Measurements from ENCODE around the gene PSG1.
"Not testable (repeated sequence)": the region's sequence is repeated elsewhere in the genome, so short reads cannot be mapped to it uniquely, and the experiment has no call there.

Gene PSG1

GRCh38 chr19:42898656-42899055 lies 19.1 kb upstream of the PSG1 start:
- not testable (repeated sequence) for H2BK15ac ChIP-seq (replicated peaks; ENCODE audit: low read depth); H2BK120ac ChIP-seq (ENCODE audit: low read depth, low read length); DNase-seq; H3K27me3 ChIP-seq (ENCODE audit: insufficient read depth, low read length, poor library complexity); H2BK5ac ChIP-seq (ENCODE audit: low read length); H3K4me1 ChIP-seq (ENCODE audit: control insufficient read depth, low read depth, low read length); H3K18ac ChIP-seq (ENCODE audit: low read length); H3K4me3 ChIP-seq (ENCODE audit: low read length); H3K4me2 ChIP-seq (ENCODE audit: low read length); H4K8ac ChIP-seq (ENCODE audit: low read depth, low read length); H2AK5ac ChIP-seq (ENCODE audit: low read length); H3K23ac ChIP-seq (ENCODE audit: low read length); H4K5ac ChIP-seq (ENCODE audit: low read length); H3K56ac ChIP-seq (ENCODE audit: low read length); H3K27ac ChIP-seq (ENCODE audit: low read depth, low read length); H3K9ac ChIP-seq (ENCODE audit: low read length); H3K4ac ChIP-seq (ENCODE audit: low read depth, low read length); H3K79me1 ChIP-seq (ENCODE audit: low read length); H3K79me2 ChIP-seq (ENCODE audit: control insufficient read depth, insufficient read depth, low read length); H3K36me3 ChIP-seq (ENCODE audit: control insufficient read depth, insufficient read depth, low read length)
- WGBS (ENCODE audit: extremely low coverage, insufficient coverage, low lambda C conversion rate): no CpG with 5 or more reads among the region's 1 CpG

- not testable (repeated sequence) for DNase-seq; H4K5ac ChIP-seq (ENCODE audit: low read length); H2AK5ac ChIP-seq (ENCODE audit: low read length); H3K23ac ChIP-seq (ENCODE audit: low read length); H2BK15ac ChIP-seq (replicated peaks; ENCODE audit: low read depth); H3K56ac ChIP-seq (ENCODE audit: low read length); H3K18ac ChIP-seq (ENCODE audit: low read length); H3K79me1 ChIP-seq (ENCODE audit: low read length); H2BK5ac ChIP-seq (ENCODE audit: low read length); H3K4me3 ChIP-seq (ENCODE audit: low read length); H3K4ac ChIP-seq (ENCODE audit: low read depth, low read length); H3K79me2 ChIP-seq (ENCODE audit: control insufficient read depth, insufficient read depth, low read length); H4K8ac ChIP-seq (ENCODE audit: low read depth, low read length); H3K4me2 ChIP-seq (ENCODE audit: low read length); H3K27me3 ChIP-seq (ENCODE audit: insufficient read depth, low read length, poor library complexity); H3K27ac ChIP-seq (ENCODE audit: low read depth, low read length); H2BK120ac ChIP-seq (ENCODE audit: low read depth, low read length); H3K36me3 ChIP-seq (ENCODE audit: control insufficient read depth, insufficient read depth, low read length); H3K4me1 ChIP-seq (ENCODE audit: control insufficient read depth, low read depth, low read length); H3K9ac ChIP-seq (ENCODE audit: low read length)
- no CpG with 5 or more reads among the region's 1 CpG for WGBS (ENCODE audit: extremely low coverage, insufficient coverage, low lambda C conversion rate)
Measured at GRCh38 chr19:42897729-42898128, 18.2 kb upstream of the PSG1 start.

GRCh38 chr19:42890446-42890845 lies 10.9 kb upstream of the PSG1 start:
- H3K23ac ChIP-seq (ENCODE audit: low read length); H3K27me3 ChIP-seq (ENCODE audit: insufficient read depth, low read length, poor library complexity); H2BK120ac ChIP-seq (ENCODE audit: low read depth, low read length); H3K79me1 ChIP-seq (ENCODE audit: low read length); H2BK5ac ChIP-seq (ENCODE audit: low read length); H4K5ac ChIP-seq (ENCODE audit: low read length); H2AK5ac ChIP-seq (ENCODE audit: low read length); H3K4me2 ChIP-seq (ENCODE audit: low read length); H4K8ac ChIP-seq (ENCODE audit: low read depth, low read length); DNase-seq; H2BK15ac ChIP-seq (replicated peaks; ENCODE audit: low read depth); H3K9ac ChIP-seq (ENCODE audit: low read length); H3K27ac ChIP-seq (ENCODE audit: low read depth, low read length); H3K18ac ChIP-seq (ENCODE audit: low read length); H3K36me3 ChIP-seq (ENCODE audit: control insufficient read depth, insufficient read depth, low read length); H3K4ac ChIP-seq (ENCODE audit: low read depth, low read length); H3K56ac ChIP-seq (ENCODE audit: low read length); H3K4me1 ChIP-seq (ENCODE audit: control insufficient read depth, low read depth, low read length); H3K4me3 ChIP-seq (ENCODE audit: low read length); H3K79me2 ChIP-seq (ENCODE audit: control insufficient read depth, insufficient read depth, low read length): not testable (repeated sequence)
- no CpG with 5 or more reads among the region's 7 CpGs for WGBS (ENCODE audit: extremely low coverage, insufficient coverage, low lambda C conversion rate)

GRCh38 chr19:42887876-42888445 lies 8.4 kb upstream of the PSG1 start:
- H2BK120ac ChIP-seq (ENCODE audit: low read depth, low read length); H3K27me3 ChIP-seq (ENCODE audit: insufficient read depth, low read length, poor library complexity); H3K27ac ChIP-seq (ENCODE audit: low read depth, low read length); DNase-seq; H3K4ac ChIP-seq (ENCODE audit: low read depth, low read length); H3K9ac ChIP-seq (ENCODE audit: low read length); H2BK5ac ChIP-seq (ENCODE audit: low read length); H2BK15ac ChIP-seq (replicated peaks; ENCODE audit: low read depth); H3K18ac ChIP-seq (ENCODE audit: low read length); H3K4me1 ChIP-seq (ENCODE audit: control insufficient read depth, low read depth, low read length); H3K4me3 ChIP-seq (ENCODE audit: low read length); H4K5ac ChIP-seq (ENCODE audit: low read length); H3K79me1 ChIP-seq (ENCODE audit: low read length); H3K56ac ChIP-seq (ENCODE audit: low read length); H3K79me2 ChIP-seq (ENCODE audit: control insufficient read depth, insufficient read depth, low read length); H2AK5ac ChIP-seq (ENCODE audit: low read length); H3K36me3 ChIP-seq (ENCODE audit: control insufficient read depth, insufficient read depth, low read length); H3K23ac ChIP-seq (ENCODE audit: low read length); H4K8ac ChIP-seq (ENCODE audit: low read depth, low read length); H3K4me2 ChIP-seq (ENCODE audit: low read length): not testable (repeated sequence)

- H3K4me2 ChIP-seq (ENCODE audit: low read length); H3K4ac ChIP-seq (ENCODE audit: low read depth, low read length); H3K36me3 ChIP-seq (ENCODE audit: control insufficient read depth, insufficient read depth, low read length); H4K8ac ChIP-seq (ENCODE audit: low read depth, low read length); H3K79me1 ChIP-seq (ENCODE audit: low read length); H2BK15ac ChIP-seq (replicated peaks; ENCODE audit: low read depth); DNase-seq; H2BK120ac ChIP-seq (ENCODE audit: low read depth, low read length); H4K5ac ChIP-seq (ENCODE audit: low read length); H3K4me3 ChIP-seq (ENCODE audit: low read length); H2AK5ac ChIP-seq (ENCODE audit: low read length); H3K18ac ChIP-seq (ENCODE audit: low read length); H3K27ac ChIP-seq (ENCODE audit: low read depth, low read length); H3K56ac ChIP-seq (ENCODE audit: low read length); H3K4me1 ChIP-seq (ENCODE audit: control insufficient read depth, low read depth, low read length); H3K27me3 ChIP-seq (ENCODE audit: insufficient read depth, low read length, poor library complexity); H3K9ac ChIP-seq (ENCODE audit: low read length); H3K23ac ChIP-seq (ENCODE audit: low read length); H3K79me2 ChIP-seq (ENCODE audit: control insufficient read depth, insufficient read depth, low read length); H2BK5ac ChIP-seq (ENCODE audit: low read length): not testable (repeated sequence)
- no CpG with 5 or more reads among the region's 2 CpGs for WGBS (ENCODE audit: extremely low coverage, insufficient coverage, low lambda C conversion rate)
Measured at GRCh38 chr19:42882730-42883129, 3.2 kb upstream of the PSG1 start.

GRCh38 chr19:42882010-42882409 lies 2.5 kb upstream of the PSG1 start:
- not testable (repeated sequence) for H3K79me2 ChIP-seq (ENCODE audit: control insufficient read depth, insufficient read depth, low read length); H3K18ac ChIP-seq (ENCODE audit: low read length); H3K36me3 ChIP-seq (ENCODE audit: control insufficient read depth, insufficient read depth, low read length); H2AK5ac ChIP-seq (ENCODE audit: low read length); H3K4me2 ChIP-seq (ENCODE audit: low read length); H3K4me3 ChIP-seq (ENCODE audit: low read length); H4K8ac ChIP-seq (ENCODE audit: low read depth, low read length); H3K4ac ChIP-seq (ENCODE audit: low read depth, low read length); H2BK5ac ChIP-seq (ENCODE audit: low read length); H3K23ac ChIP-seq (ENCODE audit: low read length); H3K27me3 ChIP-seq (ENCODE audit: insufficient read depth, low read length, poor library complexity); H4K5ac ChIP-seq (ENCODE audit: low read length); H2BK15ac ChIP-seq (replicated peaks; ENCODE audit: low read depth); DNase-seq; H3K9ac ChIP-seq (ENCODE audit: low read length); H3K27ac ChIP-seq (ENCODE audit: low read depth, low read length); H3K79me1 ChIP-seq (ENCODE audit: low read length); H3K4me1 ChIP-seq (ENCODE audit: control insufficient read depth, low read depth, low read length); H2BK120ac ChIP-seq (ENCODE audit: low read depth, low read length); H3K56ac ChIP-seq (ENCODE audit: low read length)
- WGBS (ENCODE audit: extremely low coverage, insufficient coverage, low lambda C conversion rate): no CpG with 5 or more reads among the region's 5 CpGs

Measured in mesendoderm (in vitro differentiated cells).